Ammon's horn (tissue), 1 donor: ENCODE data around the gene RNF144A.

ENCODE experiments used
- DNase-seq: peaks from one replicate; pipeline ENCODE4 v3.0.0-alpha.2; 2016; ENCODE audit warnings: low spot score

RNF144A gene

GRCh38 chr2:7007846-7008741, 90.9 kb downstream of the RNF144A start:
- DNase-seq: peak; percentile 94

GRCh38 chr2:7009207-7009911, 92.1 kb downstream of the RNF144A start:
- DNase-seq: no peak

GRCh38 chr2:7010391-7011054, 93.3 kb downstream of the RNF144A start:
- no peak for DNase-seq

GRCh38 chr2:7011356-7012083, 94.3 kb downstream of the RNF144A start:
- peak; percentile 61 for DNase-seq

- peak; percentile 83 for DNase-seq
Measured at GRCh38 chr2:7012141-7012764, 95.0 kb downstream of the RNF144A start.

GRCh38 chr2:7013471-7014160, 96.4 kb downstream of the RNF144A start:
- no peak for DNase-seq

GRCh38 chr2:7014174-7014640, 97.0 kb downstream of the RNF144A start:
- DNase-seq: peak; percentile 82

- DNase-seq: no peak
Measured at GRCh38 chr2:7015007-7015950, 98.1 kb downstream of the RNF144A start.

- no peak for DNase-seq
Measured at GRCh38 chr2:7016148-7016547, 98.9 kb downstream of the RNF144A start.

- no peak for DNase-seq
Measured at GRCh38 chr2:7016601-7017211, 99.5 kb downstream of the RNF144A start.

- DNase-seq: no peak
Measured at GRCh38 chr2:7017671-7018281, 100.6 kb downstream of the RNF144A start.

- no peak for DNase-seq
Measured at GRCh38 chr2:7018282-7018701, 101.1 kb downstream of the RNF144A start.

- DNase-seq: no peak
Measured at GRCh38 chr2:7018767-7019166, 101.6 kb downstream of the RNF144A start.

GRCh38 chr2:7019191-7019590, 102.0 kb downstream of the RNF144A start:
- DNase-seq: no peak

- no peak for DNase-seq
Measured at GRCh38 chr2:7020059-7020458, 102.8 kb downstream of the RNF144A start.

- DNase-seq: no peak
Measured at GRCh38 chr2:7020468-7020867, 103.3 kb downstream of the RNF144A start.

- DNase-seq: no peak
Measured at GRCh38 chr2:7020939-7021470, 103.8 kb downstream of the RNF144A start.
